Measurements from ENCODE around the gene MAP3K20.

MAP3K20 gene

DNA sequence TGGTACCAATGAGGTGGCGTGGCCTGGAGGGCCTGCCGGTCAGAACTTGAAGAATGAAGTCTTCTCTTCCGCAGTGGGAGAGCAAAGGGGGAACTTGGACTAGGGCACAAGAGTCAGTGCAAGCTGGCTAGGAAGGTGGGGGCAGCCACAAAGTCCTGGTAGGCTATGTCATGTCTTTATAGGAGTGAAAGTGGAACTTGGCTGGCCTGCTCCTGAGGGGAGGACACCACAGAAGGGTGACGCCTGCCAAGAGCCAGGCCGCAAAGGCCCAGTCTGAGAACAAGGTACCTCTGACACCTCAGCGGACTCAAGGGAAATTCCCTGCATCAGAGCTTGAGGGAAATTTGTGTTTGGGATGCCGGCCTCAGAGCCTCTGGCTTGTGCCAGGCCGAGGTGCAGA is 32.2 kb upstream of the MAP3K20 start:
- Histone ChIP-seq H3K9me3 (ENCODE audit: insufficient read depth, low read length) (no peaks in the 10 kb centered on the region), H3K4me3 (ENCODE audit: low read length) (no peak overlapping the region), H3K79me2 (ENCODE audit: low read length) (no peaks in the 10 kb centered on the region), H3K36me3 (replicated peaks; ENCODE audit: low read depth, low read length) (no peaks in the 10 kb centered on the region), H2AFZ (ENCODE audit: low read depth, low read length) (no peak overlapping the region), H4K20me1 (ENCODE audit: insufficient read depth, low read length) (no peaks in the 10 kb centered on the region), H3K27me3 (ENCODE audit: low read depth, low read length) (no peaks in the 10 kb centered on the region), H3K4me1 (ENCODE audit: low read length) (peaks cover 4% of the 10 kb centered on the region), H3K27ac (ENCODE audit: low read length) (no peak overlapping the region), H3K9ac (ENCODE audit: low read length) (no peak overlapping the region), H3K4me2 (ENCODE audit: low read length) (no peak overlapping the region)
- TF ChIP-seq EZH2phosphoT487 (IDR thresholded peaks at IDR 0.05; ENCODE audit: low read depth), result no peak
- TF ChIP-seq, protein P1, sequence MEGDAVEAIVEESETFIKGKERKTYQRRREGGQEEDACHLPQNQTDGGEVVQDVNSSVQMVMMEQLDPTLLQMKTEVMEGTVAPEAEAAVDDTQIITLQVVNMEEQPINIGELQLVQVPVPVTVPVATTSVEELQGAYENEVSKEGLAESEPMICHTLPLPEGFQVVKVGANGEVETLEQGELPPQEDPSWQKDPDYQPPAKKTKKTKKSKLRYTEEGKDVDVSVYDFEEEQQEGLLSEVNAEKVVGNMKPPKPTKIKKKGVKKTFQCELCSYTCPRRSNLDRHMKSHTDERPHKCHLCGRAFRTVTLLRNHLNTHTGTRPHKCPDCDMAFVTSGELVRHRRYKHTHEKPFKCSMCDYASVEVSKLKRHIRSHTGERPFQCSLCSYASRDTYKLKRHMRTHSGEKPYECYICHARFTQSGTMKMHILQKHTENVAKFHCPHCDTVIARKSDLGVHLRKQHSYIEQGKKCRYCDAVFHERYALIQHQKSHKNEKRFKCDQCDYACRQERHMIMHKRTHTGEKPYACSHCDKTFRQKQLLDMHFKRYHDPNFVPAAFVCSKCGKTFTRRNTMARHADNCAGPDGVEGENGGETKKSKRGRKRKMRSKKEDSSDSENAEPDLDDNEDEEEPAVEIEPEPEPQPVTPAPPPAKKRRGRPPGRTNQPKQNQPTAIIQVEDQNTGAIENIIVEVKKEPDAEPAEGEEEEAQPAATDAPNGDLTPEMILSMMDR (IDR thresholded peaks at IDR 0.05; ENCODE audit: low read depth, low read length), result no peak

DNA sequence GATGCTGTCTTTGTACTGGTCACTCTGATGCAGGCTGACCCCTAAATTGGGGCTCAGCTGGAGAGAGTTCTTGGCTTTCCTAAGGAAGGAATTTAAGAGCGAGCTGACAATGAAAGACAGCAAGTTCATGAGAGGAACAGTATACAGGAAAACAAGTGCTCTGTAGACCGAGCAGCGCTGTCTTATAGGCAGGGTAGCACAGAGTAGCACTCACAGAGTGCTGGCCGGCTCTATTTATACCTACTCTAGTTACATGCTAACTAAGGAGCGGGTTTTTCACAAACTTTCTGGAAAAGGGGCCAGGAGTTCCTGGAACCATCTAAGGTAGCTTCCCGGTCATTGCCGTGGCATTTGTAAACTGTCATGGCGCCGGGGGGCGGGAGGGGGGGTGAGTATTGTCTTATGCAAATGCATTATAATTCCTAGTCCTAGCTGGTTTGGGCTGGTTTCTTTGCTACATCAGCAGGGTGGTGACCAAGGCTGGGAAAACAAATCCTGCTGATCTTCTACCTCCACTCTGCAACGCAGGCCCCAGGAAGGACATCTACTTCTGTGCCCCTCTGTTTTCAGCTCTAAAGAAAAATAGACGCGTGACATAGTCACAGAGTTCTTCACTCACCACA is 31.6 kb upstream of the MAP3K20 start:
- Histone ChIP-seq H3K9ac (ENCODE audit: low read length) (no peak overlapping the region), H3K4me3 (ENCODE audit: low read length) (no peak overlapping the region), H3K4me1 (ENCODE audit: low read length) (peaks cover 9% of the 10 kb centered on the region), H3K4me2 (ENCODE audit: low read length) (no peak overlapping the region), H3K79me2 (ENCODE audit: low read length) (no peaks in the 10 kb centered on the region), H4K20me1 (ENCODE audit: insufficient read depth, low read length) (no peaks in the 10 kb centered on the region), H2AFZ (ENCODE audit: low read depth, low read length) (no peak overlapping the region), H3K36me3 (replicated peaks; ENCODE audit: low read depth, low read length) (no peaks in the 10 kb centered on the region), H3K9me3 (ENCODE audit: insufficient read depth, low read length) (no peaks in the 10 kb centered on the region), H3K27me3 (ENCODE audit: low read depth, low read length) (no peaks in the 10 kb centered on the region), H3K27ac (ENCODE audit: low read length) (no peak overlapping the region)
- TF ChIP-seq EZH2phosphoT487 (IDR thresholded peaks at IDR 0.05; ENCODE audit: low read depth), result no peak
- TF ChIP-seq, protein P1 (IDR thresholded peaks at IDR 0.05; ENCODE audit: low read depth, low read length), result no peak

DNA sequence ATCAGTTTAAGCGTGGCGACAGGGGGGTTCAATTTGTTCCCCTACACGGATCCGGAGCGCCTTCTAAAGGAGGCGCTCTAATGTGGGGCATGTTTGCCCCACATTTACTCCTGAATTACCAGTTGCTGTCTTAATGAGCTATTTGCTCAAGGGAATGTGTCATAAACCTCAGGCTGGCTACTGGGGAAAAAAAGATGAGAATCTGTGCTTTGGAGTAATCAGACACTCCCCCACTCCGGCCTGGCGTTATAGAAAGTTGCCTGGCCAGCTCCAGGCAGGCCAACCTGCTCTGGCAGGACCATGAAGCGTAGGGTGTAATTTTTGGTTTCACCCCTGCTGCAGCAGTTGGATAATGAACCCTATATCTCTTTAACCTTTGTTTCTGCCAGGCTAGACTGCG is 31.0 kb upstream of the MAP3K20 start:
- Histone ChIP-seq H3K27ac (ENCODE audit: low read length) (no peak overlapping the region), H3K9ac (ENCODE audit: low read length) (no peak overlapping the region), H2AFZ (ENCODE audit: low read depth, low read length) (no peak overlapping the region), H3K9me3 (ENCODE audit: insufficient read depth, low read length) (no peaks in the 10 kb centered on the region), H3K4me3 (ENCODE audit: low read length) (no peak overlapping the region), H3K4me1 (ENCODE audit: low read length) (peaks cover 16% of the 10 kb centered on the region), H3K4me2 (ENCODE audit: low read length) (no peak overlapping the region), H4K20me1 (ENCODE audit: insufficient read depth, low read length) (no peaks in the 10 kb centered on the region), H3K27me3 (ENCODE audit: low read depth, low read length) (no peaks in the 10 kb centered on the region), H3K79me2 (ENCODE audit: low read length) (no peaks in the 10 kb centered on the region), H3K36me3 (replicated peaks; ENCODE audit: low read depth, low read length) (no peaks in the 10 kb centered on the region)
- TF ChIP-seq EZH2phosphoT487 (IDR thresholded peaks at IDR 0.05; ENCODE audit: low read depth), result no peak
- TF ChIP-seq, protein P1 (IDR thresholded peaks at IDR 0.05; ENCODE audit: low read depth, low read length), result no peak

DNA sequence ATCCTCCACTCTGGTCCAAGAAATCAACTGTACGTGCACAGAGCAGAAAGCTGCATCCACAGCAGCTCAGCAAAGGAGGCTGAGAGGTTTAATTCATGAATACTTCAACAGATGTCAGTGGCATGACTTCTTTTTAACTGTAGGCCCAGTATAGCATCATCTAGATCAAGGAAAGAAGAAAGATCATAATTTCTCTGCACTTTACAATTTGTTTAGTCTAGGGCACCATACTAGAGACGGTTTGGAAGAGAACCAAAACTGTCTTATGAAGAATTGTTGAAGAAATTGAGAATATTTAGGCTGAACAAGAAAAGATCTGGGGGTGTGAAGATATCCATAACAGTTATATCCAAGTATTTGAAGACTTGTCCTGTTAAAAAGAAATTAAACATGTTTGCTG is 30.5 kb upstream of the MAP3K20 start:
- Histone ChIP-seq H3K9me3 (ENCODE audit: insufficient read depth, low read length) (no peaks in the 10 kb centered on the region), H3K4me3 (ENCODE audit: low read length) (no peak overlapping the region), H3K4me2 (ENCODE audit: low read length) (no peak overlapping the region), H2AFZ (ENCODE audit: low read depth, low read length) (no peak overlapping the region), H3K27me3 (ENCODE audit: low read depth, low read length) (no peaks in the 10 kb centered on the region), H4K20me1 (ENCODE audit: insufficient read depth, low read length) (no peaks in the 10 kb centered on the region), H3K9ac (ENCODE audit: low read length) (no peak overlapping the region), H3K79me2 (ENCODE audit: low read length) (no peaks in the 10 kb centered on the region), H3K36me3 (replicated peaks; ENCODE audit: low read depth, low read length) (no peaks in the 10 kb centered on the region), H3K4me1 (ENCODE audit: low read length) (peaks cover 20% of the 10 kb centered on the region), H3K27ac (ENCODE audit: low read length) (no peak overlapping the region)
- TF ChIP-seq EZH2phosphoT487 (IDR thresholded peaks at IDR 0.05; ENCODE audit: low read depth), result no peak
- TF ChIP-seq, protein P1 (IDR thresholded peaks at IDR 0.05; ENCODE audit: low read depth, low read length), result no peak
